Vagina (tissue), 2 donors: ENCODE results near the gene POLN.

Experiments
- POLR2A ChIP-seq, 2 donors: fragments of 450-650 bp; IDR thresholded peaks; one replicate each; pipeline ENCODE4 v1.6.1; 2017; ENCODE audit warnings: antibody characterized with exemption in 2 of 2, mild to moderate bottlenecking in 2 of 2, moderate library complexity in 2 of 2
- TF ChIP-seq, protein P1 (sequence below), 3 experiments: fragments of 450-650 bp in 2 of 3; fragments of 200-600 bp in 1 of 3; sonication (generic) in 1 of 3; IDR thresholded peaks; one replicate each; pipeline ENCODE4 v1.5.1; 2017 to 2019; ENCODE audit warnings: antibody characterized with exemption in 3 of 3, mild to moderate bottlenecking in 2 of 3, moderate library complexity in 2 of 3

DNA sequence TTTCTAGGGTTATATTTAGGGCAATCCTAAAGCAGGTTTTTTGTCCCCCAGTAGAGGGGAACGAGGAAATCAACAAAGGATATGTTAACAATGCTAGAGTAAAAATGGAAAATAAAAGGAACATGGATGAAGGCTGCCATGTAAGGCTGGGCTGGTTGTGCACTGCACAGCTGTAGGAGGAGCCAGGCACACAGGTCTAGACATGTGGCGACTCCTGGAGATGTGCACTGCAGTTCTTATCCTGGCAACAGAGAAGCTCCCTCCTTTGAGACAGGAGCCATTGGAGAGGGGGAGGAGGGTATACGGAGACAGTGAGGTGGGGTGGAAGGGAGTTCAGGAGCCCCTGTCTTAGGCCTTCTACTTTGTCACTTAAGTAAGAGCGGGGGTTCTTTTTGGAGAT, 116.9 kb downstream of the POLN start:
- TF ChIP-seq, protein P1, sequence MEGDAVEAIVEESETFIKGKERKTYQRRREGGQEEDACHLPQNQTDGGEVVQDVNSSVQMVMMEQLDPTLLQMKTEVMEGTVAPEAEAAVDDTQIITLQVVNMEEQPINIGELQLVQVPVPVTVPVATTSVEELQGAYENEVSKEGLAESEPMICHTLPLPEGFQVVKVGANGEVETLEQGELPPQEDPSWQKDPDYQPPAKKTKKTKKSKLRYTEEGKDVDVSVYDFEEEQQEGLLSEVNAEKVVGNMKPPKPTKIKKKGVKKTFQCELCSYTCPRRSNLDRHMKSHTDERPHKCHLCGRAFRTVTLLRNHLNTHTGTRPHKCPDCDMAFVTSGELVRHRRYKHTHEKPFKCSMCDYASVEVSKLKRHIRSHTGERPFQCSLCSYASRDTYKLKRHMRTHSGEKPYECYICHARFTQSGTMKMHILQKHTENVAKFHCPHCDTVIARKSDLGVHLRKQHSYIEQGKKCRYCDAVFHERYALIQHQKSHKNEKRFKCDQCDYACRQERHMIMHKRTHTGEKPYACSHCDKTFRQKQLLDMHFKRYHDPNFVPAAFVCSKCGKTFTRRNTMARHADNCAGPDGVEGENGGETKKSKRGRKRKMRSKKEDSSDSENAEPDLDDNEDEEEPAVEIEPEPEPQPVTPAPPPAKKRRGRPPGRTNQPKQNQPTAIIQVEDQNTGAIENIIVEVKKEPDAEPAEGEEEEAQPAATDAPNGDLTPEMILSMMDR (IDR thresholded peaks at IDR 0.05) = no peak
- no peak for TF ChIP-seq POLR2A (IDR thresholded peaks at IDR 0.05)
